Measurements from ENCODE around the gene TIMM10. TPM values are rescaled to one million over a fixed set of nuclear protein-coding genes. Genes with fewer than 3 reads are reported as not detected.

The TIMM10 gene
- total RNA-seq, 2 donors from 2014 or later, result 58.0 to 58.9 TPM

DNA sequence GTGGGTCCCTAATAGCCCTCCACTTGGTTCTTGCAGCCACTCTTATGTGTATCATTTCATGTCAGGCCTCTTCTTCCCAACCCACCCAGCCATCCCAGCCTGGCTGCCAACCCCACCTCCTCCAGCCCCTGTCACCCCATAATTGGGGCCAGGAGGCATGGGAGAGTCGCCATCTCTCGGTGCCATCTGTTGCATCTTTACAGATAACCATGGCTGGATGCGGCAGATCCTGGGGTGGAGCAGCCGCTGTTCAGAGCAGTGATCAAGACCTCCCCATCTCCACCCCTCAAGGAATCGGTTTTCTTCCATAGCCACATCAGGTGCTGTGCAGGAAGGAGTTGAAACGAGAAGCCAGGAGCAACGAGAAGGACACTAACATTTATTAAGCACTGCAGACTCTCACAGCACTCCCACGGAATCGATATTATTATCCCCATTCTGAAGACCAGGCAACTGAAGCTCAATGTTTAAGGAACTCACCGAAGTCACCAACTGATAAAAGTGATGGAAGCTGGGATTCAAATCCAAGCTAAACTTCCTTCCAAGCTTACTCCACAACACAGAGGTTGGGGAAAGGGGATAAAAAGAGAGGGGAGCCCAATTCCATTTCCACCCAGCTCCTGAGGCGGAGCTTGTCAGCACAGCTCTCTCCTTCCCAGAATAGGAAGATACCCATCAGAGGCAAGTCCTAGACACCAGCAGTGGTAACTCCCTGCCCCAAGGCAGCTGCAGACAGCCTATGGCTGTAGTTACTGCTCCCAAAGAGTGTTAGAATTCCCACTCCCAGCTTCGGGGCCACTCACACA lies 17.7 kb downstream of the TIMM10 start:
- ATAC-seq (no peak), DNase-seq (no peak)
- intact Hi-C loops (cut with DNase I), result no loop called here

- DNase-seq, result no peak
- intact Hi-C loops (cut with DNase I), result no loop called here
Measured at GRCh38 chr11:57511741-57512430, 18.7 kb downstream of the TIMM10 start.

DNA sequence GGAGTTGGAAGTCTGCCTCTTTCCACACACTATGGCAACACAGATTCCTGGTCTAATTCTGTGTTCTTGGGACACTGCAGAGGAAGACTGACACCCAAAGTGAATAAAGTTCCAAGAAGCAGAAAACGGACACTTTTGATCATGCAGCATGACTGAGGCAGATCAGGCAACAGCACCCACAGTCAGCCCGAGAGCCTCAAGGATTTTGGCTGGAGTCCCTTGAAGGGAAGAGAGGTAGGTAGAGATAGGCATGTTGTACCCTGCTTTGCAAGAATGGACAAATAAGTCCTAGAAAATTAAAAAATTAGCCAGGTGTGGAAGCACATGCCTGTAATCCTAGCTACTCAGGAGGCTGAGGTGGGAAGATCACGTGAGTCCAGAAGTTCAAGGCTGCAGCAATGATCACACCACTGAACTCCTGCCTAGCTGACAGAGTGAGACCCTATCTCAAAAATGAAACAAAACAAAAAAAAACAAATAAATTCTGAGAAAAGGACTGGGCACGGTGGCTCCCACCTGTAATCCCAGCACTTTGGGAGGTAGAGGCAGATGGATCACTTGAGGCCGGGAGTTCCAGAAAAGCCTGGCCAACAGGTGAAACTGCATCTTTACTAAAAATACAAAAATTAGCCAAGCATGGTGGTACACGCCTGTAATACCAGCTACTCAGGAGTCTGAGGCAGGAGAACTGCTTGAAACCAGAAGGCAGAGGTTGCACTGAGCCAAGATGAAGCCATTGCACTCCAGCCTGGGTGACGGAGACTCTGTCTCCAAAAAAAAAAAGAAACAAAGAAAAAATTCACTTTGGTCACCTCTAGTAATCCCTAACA lies 22.0 kb downstream of the TIMM10 start:
- intact Hi-C loops (cut with DNase I), result no loop called here
- DNase-seq (no peak), ATAC-seq (no peak)

More at GRCh38 chr11:57511741-57512430, 18.7 kb downstream of the TIMM10 start:
- ATAC-seq, result no peak

DNA sequence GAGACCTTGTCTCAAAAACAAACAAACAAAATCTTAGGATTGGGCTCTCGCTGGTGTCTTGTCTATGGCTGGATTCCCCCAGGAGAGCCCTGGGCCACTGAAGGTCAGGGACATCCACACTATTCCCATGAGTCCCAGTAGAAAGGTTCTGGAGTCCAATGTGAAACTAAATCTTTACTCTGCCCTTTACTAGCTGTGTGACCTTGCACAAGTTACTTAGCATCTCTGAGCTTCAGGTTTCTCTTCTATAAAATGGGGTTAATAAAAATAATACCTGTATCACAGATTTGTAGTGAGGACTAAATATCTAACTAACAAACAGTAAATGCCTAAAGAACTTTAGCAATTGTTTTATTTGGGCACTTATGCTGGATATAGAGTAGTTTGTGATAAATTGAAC lies 24.0 kb downstream of the TIMM10 start:
- ATAC-seq, result no peak
- DNase-seq, result no peak
- intact Hi-C loops (cut with DNase I), result no loop called here

DNA sequence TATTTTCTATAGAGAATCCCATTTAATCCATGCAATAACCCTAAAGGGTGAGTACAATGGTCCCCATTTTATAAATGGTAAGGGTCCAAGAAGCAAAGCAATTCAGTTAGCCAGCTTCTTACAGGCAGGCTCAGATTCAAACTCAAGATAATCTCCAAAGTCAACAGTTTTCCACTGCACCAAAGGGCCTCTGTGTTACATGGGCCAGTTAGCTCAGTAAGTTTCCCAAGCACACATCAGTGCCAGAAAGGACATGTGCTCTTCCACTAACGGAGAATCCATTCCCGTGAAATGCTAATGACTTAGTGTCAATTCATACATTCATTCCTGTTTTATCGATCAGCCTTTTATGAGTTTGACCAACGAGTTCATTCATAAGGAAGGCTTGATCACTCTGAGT lies 26.0 kb downstream of the TIMM10 start:
- ATAC-seq (no peak), DNase-seq (no peak)
- intact Hi-C loops (cut with DNase I), result no loop called here

- no peak for ATAC-seq
- intact Hi-C loops (cut with DNase I), result no loop called here
Measured at GRCh38 chr11:57502870-57503269, 27.7 kb downstream of the TIMM10 start.

DNA sequence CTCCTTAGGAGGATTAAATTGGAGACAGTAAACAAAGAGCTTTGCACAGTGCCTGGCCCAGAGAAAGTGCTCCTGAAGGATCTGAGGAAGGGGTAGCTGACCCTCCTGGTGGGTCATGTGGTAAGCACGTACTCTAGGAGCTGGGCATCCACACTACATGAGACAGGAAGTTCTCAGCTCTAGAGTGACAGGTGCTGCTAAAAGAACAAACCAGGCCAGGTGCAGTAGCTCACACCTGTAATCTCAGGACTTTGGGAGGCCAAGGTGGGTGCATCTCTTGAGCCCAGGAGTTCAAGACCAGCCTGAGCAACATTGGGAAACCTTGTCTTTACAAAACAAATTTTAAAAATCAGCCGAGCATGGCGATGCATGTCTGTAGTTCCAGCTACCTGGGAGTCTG lies 28.2 kb downstream of the TIMM10 start:
- no peak for ATAC-seq
- no peak for DNase-seq
- intact Hi-C loops (cut with DNase I), result no loop called here

More at GRCh38 chr11:57502870-57503269, 27.7 kb downstream of the TIMM10 start:
- no peak for DNase-seq

DNA sequence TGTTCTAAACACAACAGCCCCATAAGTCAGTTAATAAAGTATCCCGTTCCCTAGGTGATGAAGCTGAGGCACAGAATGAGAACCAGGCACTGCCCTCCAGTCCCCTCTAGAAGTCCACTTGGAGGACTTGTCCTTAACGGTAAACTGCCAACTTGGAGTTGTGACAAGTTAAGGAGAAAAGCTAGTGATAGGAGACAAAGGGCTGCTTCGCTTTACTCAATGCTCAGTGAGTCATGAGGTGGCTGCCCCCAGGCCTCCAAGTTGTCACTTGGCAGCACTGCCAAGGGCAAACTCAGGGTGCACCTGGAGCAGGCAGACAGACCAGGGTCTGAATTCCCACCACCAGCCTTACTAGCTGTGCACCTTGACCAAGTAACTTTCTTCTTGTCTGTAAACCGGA lies 28.6 kb downstream of the TIMM10 start:
- DNase-seq, result no peak
- ATAC-seq, result peak in 1 of 2 donors; percentile 14
- intact Hi-C loops (cut with DNase I), result no loop called here

GRCh38 chr11:57500926-57501325 lies 29.6 kb downstream of the TIMM10 start:
- ATAC-seq, result no peak
- intact Hi-C loops (cut with DNase I), result no loop called here
- no peak for DNase-seq

GRCh38 chr11:57500515-57500914 lies 30.0 kb downstream of the TIMM10 start:
- intact Hi-C loops (cut with DNase I), result no loop called here
- ATAC-seq, result peak; percentile 11 to 48

DNA sequence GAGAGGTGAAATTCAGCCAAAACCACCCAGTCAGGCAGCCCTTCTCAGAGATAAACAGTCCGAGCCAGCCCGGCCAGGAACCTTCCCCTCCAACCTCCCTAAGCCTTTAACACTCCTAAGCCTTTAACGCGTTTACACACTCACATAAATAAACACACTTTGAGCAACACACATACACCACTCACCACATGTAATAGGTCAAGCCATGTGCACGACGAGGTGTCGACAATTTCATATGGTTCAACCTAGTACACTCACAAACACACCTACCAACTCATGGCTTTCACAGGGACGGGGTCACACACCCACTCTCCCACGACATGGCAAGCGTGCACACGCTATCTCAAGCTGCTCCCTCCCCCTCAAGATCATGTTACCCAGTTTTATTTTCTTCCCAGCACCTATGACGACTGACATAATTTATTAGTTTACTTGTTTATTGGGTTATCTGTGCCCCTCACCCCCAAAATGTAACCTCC lies 30.5 kb downstream of the TIMM10 start:
- ATAC-seq (no peak), DNase-seq (no peak)
- intact Hi-C loops (cut with DNase I), result no loop called here

More at GRCh38 chr11:57500515-57500914, 30.0 kb downstream of the TIMM10 start:
- DNase-seq, result no peak

- ATAC-seq, result peak; percentile 98 to 99
- intact Hi-C loops (cut with DNase I), result no loop called here
Measured at GRCh38 chr11:57499413-57499982, 31.1 kb downstream of the TIMM10 start.

DNA sequence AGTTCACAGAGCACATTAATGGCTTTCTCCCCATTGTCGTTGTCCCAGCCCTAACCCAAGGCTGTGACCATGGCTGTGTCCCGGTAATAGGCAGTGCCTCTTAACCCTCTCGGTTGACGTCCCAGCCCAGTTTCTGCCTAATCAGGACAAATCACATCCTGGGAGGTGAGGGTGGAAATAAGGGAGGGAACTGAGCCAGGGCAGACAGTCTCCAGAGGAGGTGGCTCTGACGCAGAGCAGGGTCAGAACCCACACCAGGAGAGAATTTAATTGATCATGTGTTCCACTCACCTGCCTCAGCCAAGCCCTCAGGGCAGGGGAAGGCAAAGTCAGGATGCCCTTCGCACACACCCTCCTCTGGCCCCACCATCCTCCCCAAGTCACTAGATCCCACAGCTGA lies 32.0 kb downstream of the TIMM10 start:
- intact Hi-C loops (cut with DNase I), result no loop called here
- DNase-seq, result no peak
- no peak for ATAC-seq

More at GRCh38 chr11:57499413-57499982, 31.1 kb downstream of the TIMM10 start:
- peak; percentile 97 for DNase-seq

DNA sequence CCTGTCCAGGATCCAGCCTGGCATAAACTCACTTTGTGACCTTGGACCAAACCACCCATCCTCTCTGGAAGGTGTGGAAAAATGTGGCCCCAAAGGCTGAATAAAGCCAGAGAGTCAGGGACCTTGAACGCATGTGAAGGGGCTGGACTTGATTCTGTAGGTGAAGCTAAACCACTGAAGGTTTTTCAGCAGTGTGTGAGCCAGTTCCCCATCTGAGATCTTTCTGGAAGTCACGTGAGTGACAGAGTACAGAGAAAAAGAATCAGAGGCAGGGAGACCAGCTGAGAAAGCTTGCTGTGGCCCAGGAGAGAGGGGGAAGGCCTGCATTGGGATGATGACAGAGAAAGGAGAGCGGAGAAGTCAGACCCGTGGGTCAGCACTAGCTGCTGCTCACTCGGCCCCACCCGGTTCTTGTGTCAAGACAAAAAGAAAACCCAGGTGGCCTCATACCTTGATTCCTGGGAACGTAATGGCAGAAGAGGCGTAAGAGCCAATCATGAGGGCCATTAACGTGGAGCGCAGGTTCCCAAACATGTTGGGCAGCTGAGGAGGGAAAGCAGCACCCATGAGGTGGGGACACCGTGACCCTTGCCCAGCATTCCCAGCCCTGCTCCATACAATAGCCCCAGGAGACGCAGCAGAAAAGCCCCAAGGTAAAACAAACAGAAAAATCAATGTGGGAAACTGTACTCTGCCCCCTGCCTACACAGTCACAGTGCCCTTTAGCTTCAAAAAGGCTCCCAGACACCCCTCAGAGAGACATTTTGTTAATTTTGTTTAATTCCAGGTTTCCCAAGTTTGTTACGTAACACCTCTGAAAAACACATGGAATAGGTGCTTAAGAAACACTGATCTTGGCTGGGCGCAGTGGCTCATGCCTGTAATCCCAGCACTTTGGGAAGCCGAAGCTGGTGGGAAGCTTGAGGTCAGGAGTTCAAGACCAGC lies 33.0 kb downstream of the TIMM10 start:
- intact Hi-C loops (cut with DNase I), result no loop called here
- DNase-seq (no peak), ATAC-seq (no peak)

GRCh38 chr11:57496109-57496820 lies 34.3 kb downstream of the TIMM10 start:
- intact Hi-C loops (cut with DNase I), result no loop called here
- ATAC-seq (no peak), DNase-seq (no peak)

DNA sequence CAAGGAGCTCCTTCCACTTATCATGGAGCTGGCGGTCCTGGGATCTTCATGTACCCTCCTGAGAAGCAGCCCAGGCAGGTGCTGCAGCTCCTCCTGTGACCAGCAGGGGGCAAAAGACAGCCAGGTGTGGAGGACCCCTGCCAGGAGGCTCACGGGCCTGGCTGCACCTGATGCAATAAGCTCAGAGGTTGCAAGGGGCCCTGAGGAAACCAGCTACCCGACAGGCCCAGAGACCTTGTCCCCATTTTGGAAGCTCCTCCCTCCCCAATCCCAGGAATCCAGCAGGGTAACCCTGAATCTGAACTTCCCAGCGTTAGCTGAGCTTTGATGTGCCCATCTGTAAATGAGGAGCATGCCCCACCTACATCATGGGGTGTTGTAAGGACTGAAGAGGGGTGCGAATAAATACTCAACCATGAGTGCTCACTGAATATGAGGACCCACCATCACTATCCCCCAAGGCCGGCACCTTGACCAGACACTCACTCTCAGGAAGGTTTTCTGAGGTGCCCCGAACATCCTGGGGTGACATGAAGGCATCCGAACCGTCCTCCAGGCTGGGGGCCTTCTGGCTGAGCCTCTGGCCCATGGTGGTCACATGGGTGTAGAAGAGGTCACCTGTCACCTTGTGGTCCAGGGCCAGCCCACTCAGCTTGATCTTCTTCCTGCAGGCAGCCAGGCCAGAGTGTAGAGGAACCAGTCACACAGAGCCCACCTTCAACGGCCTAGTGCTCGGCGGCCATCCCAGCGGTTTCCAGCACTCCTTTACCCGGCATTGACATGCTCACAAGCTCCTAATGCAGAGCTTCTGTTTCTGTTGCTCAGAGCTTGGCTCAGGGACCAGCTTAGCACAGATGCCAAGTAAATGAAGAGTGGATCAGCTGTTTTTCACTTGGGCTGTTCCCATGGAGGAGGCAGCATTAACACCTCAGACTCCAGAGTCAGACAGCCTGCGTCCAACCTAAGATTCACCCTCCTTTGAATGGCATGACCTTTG lies 36.7 kb downstream of the TIMM10 start:
- intact Hi-C loops (cut with DNase I), result loop anchor here (1.0 to 2.0 kb wide), 2 partner anchors 31 to 33 kb away; no protein-coding TSS in a partner anchor
- DNase-seq (peak; percentile 60), ATAC-seq (peak; percentile 60 to 75)
